ENCODE measurements around the gene OR51D1. TPM values are rescaled to one million over a fixed set of nuclear protein-coding genes. Genes with fewer than 3 reads are reported as not detected.

The OR51D1 gene
- total RNA-seq, 1 experiment from 2014 or later: not detected

GRCh38 chr11:4611986-4612385 lies 25.3 kb upstream of the OR51D1 start:
- no peak overlapping the region for H2BK120ac ChIP-seq (ENCODE audit: low read depth, low read length, poor library complexity, severe bottlenecking)
- no peaks in the 10 kb centered on the region for H3K9me3 ChIP-seq (ENCODE audit: control insufficient read depth, low read depth, low read length)
- H2BK20ac ChIP-seq (ENCODE audit: low read depth, low read length, poor library complexity, severe bottlenecking): no peak overlapping the region
- H3K23me2 ChIP-seq (ENCODE audit: insufficient read length, low read depth, low read length, poor library complexity, severe bottlenecking): no peaks in the 10 kb centered on the region
- WGBS (ENCODE audit: extremely low coverage, insufficient read length, low lambda C conversion rate): no CpG with 5 or more reads among the region's 2 CpGs
- Mint-ChIP-seq H3K27ac (no peak overlapping the region), H3K9me3 (peaks cover 3% of the 10 kb centered on the region in 2 experiments), H3K27me3 (ENCODE audit: low read depth) (peaks cover 21% of the 10 kb centered on the region), H3K4me3 (no peak overlapping the region), H3K4me1 (peaks cover 4 to 6% of the 10 kb centered on the region in 2 experiments), H3K36me3 (ENCODE audit: insufficient read depth in 1 of 3, low read depth in 3 of 3) (0 out of 7 replicates have a peak, but pooled peaks cover 0 to 3% (median 0%) of the 10 kb centered on the region in 3 experiments)
- H3K79me2 ChIP-seq (ENCODE audit: insufficient read depth, low read length): no peaks in the 10 kb centered on the region
- no peak overlapping the region for H3K27ac ChIP-seq (ENCODE audit: insufficient read length, low read depth, low read length)
- no peak overlapping the region for H3T11ph ChIP-seq (ENCODE audit: low read length)
- no peak overlapping the region for H4K8ac ChIP-seq (replicated peaks; ENCODE audit: insufficient read length, low read depth, low read length)
- H4K5ac ChIP-seq (ENCODE audit: insufficient read length, low read depth, low read length): no peak overlapping the region
- H3K23ac ChIP-seq (ENCODE audit: insufficient read length, low read depth, low read length): no peak overlapping the region
- no peak overlapping the region for H2BK5ac ChIP-seq (ENCODE audit: insufficient read length, low read length)
- no peak overlapping the region for H2BK15ac ChIP-seq (ENCODE audit: low read depth, low read length)
- H2AK5ac ChIP-seq (ENCODE audit: insufficient read length, low read length): no peak overlapping the region
- H4K20me1 ChIP-seq (ENCODE audit: control insufficient read depth, insufficient read depth, insufficient read length): no peaks in the 10 kb centered on the region
- no peak overlapping the region for H3K18ac ChIP-seq (ENCODE audit: insufficient read length, low read depth, low read length)
- no peak overlapping the region for H3K9ac ChIP-seq (ENCODE audit: extremely low read depth, insufficient read length, low read length)
- H3K4me2 ChIP-seq (ENCODE audit: insufficient read depth, insufficient read length, low read length): no peak overlapping the region
- no peak for DNase-seq
- no peak overlapping the region for H2AFZ ChIP-seq (ENCODE audit: low read length)
- no peak overlapping the region for H3K56ac ChIP-seq (ENCODE audit: insufficient read length, low read depth, low read length)
- no peaks in the 10 kb centered on the region for H3K79me1 ChIP-seq (ENCODE audit: insufficient read depth, low read depth, low read length, poor library complexity, severe bottlenecking)
- no peaks in the 10 kb centered on the region for H3K27me3 ChIP-seq (ENCODE audit: insufficient read depth, low read length)
- no peak overlapping the region for H2BK12ac ChIP-seq (ENCODE audit: insufficient read length, low read depth, low read length)
- no peaks in the 10 kb centered on the region for H3K4me1 ChIP-seq (ENCODE audit: insufficient read depth, low read length)
- TF ChIP-seq, protein P1, sequence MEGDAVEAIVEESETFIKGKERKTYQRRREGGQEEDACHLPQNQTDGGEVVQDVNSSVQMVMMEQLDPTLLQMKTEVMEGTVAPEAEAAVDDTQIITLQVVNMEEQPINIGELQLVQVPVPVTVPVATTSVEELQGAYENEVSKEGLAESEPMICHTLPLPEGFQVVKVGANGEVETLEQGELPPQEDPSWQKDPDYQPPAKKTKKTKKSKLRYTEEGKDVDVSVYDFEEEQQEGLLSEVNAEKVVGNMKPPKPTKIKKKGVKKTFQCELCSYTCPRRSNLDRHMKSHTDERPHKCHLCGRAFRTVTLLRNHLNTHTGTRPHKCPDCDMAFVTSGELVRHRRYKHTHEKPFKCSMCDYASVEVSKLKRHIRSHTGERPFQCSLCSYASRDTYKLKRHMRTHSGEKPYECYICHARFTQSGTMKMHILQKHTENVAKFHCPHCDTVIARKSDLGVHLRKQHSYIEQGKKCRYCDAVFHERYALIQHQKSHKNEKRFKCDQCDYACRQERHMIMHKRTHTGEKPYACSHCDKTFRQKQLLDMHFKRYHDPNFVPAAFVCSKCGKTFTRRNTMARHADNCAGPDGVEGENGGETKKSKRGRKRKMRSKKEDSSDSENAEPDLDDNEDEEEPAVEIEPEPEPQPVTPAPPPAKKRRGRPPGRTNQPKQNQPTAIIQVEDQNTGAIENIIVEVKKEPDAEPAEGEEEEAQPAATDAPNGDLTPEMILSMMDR (conservative IDR thresholded peaks at IDR 0.05): no peak
- no peak overlapping the region for H4K91ac ChIP-seq (ENCODE audit: insufficient read length, low read depth, low read length)
- H3K14ac ChIP-seq (ENCODE audit: insufficient read depth, low read length): no peak overlapping the region
- no peak overlapping the region for H3K4ac ChIP-seq (ENCODE audit: low read depth, low read length)
